Measurements from ENCODE around the gene WDR18.

Gene WDR18

GRCh38 chr19:1017906-1018305 lies 33.8 kb downstream of the WDR18 start:
- Histone ChIP-seq H3K27me3 (ENCODE audit: insufficient read depth, low read length, poor library complexity, severe bottlenecking) (peaks cover 4% of the 10 kb centered on the region), H2AFZ (ENCODE audit: low read length) (no peak overlapping the region), H3K36me3 (ENCODE audit: insufficient read depth, low read length) (peaks cover 12% of the 10 kb centered on the region; the same call in 1 of the 2 replicates), H3K79me2 (ENCODE audit: insufficient read depth, low read length) (peaks cover 77% of the 10 kb centered on the region), H3F3A (ENCODE audit: low read depth) (peaks cover 8% of the 10 kb centered on the region; the same call in 1 of the 2 replicates), H3K4me3 (ENCODE audit: low read length, poor library complexity, severe bottlenecking) (peak overlapping the region; percentile 99), H3K4me2 (ENCODE audit: low read depth, low read length, poor library complexity, severe bottlenecking) (peak overlapping the region; percentile 97), H4K20me1 (ENCODE audit: insufficient read depth, low read length, poor library complexity, severe bottlenecking) (peaks cover 73% of the 10 kb centered on the region), H3K4me1 (ENCODE audit: insufficient read depth, low read length, poor library complexity, severe bottlenecking) (peaks cover 26% of the 10 kb centered on the region), H3K9ac (ENCODE audit: low read depth, low read length, poor library complexity, severe bottlenecking) (peak overlapping the region; percentile 97), H3K9me3 (ENCODE audit: insufficient read depth, low read depth, low read length) (no peaks in the 10 kb centered on the region), H3K9me2 (replicated peaks; ENCODE audit: low read depth, low read length) (no peaks in the 10 kb centered on the region)
- TF ChIP-seq EZH2phosphoT487 (IDR thresholded peaks at IDR 0.05; ENCODE audit: borderline replicate concordance) (no peak), CTCF (conservative IDR thresholded peaks at IDR 0.05; ENCODE audit: low read length) (no peak)

GRCh38 chr19:1018393-1018792 lies 34.2 kb downstream of the WDR18 start:
- no peaks in the 10 kb centered on the region for H3K9me3 ChIP-seq (ENCODE audit: insufficient read depth, low read depth, low read length)
- H3F3A ChIP-seq (ENCODE audit: low read depth): peaks cover 8% of the 10 kb centered on the region; the same call in 1 of the 2 replicates
- TF ChIP-seq CTCF (conservative IDR thresholded peaks at IDR 0.05; ENCODE audit: low read length): no peak
- TF ChIP-seq EZH2phosphoT487 (IDR thresholded peaks at IDR 0.05; ENCODE audit: borderline replicate concordance): no peak
- H3K9me2 ChIP-seq (replicated peaks; ENCODE audit: low read depth, low read length): no peaks in the 10 kb centered on the region
- H3K4me3 ChIP-seq (ENCODE audit: low read length, poor library complexity, severe bottlenecking): peak overlapping the region; percentile 99
- peaks cover 7% of the 10 kb centered on the region; the same call in 1 of the 2 replicates for H3K36me3 ChIP-seq (ENCODE audit: insufficient read depth, low read length)
- H3K4me2 ChIP-seq (ENCODE audit: low read depth, low read length, poor library complexity, severe bottlenecking): peak overlapping the region; percentile 97
- no peak overlapping the region for H2AFZ ChIP-seq (ENCODE audit: low read length)
- H4K20me1 ChIP-seq (ENCODE audit: insufficient read depth, low read length, poor library complexity, severe bottlenecking): peaks cover 72% of the 10 kb centered on the region
- H3K4me1 ChIP-seq (ENCODE audit: insufficient read depth, low read length, poor library complexity, severe bottlenecking): peaks cover 26% of the 10 kb centered on the region
- H3K9ac ChIP-seq (ENCODE audit: low read depth, low read length, poor library complexity, severe bottlenecking): peak overlapping the region; percentile 97
- H3K27me3 ChIP-seq (ENCODE audit: insufficient read depth, low read length, poor library complexity, severe bottlenecking): peaks cover 4% of the 10 kb centered on the region
- peaks cover 75% of the 10 kb centered on the region for H3K79me2 ChIP-seq (ENCODE audit: insufficient read depth, low read length)

GRCh38 chr19:1018932-1019615 lies 34.9 kb downstream of the WDR18 start:
- peak overlapping the region; percentile 99 for H3K4me3 ChIP-seq (ENCODE audit: low read length, poor library complexity, severe bottlenecking)
- H3K36me3 ChIP-seq (ENCODE audit: insufficient read depth, low read length): peaks cover under 1% of the 10 kb centered on the region; the same call in 1 of the 2 replicates
- peaks cover 26% of the 10 kb centered on the region for H3K4me1 ChIP-seq (ENCODE audit: insufficient read depth, low read length, poor library complexity, severe bottlenecking)
- H3K9me2 ChIP-seq (replicated peaks; ENCODE audit: low read depth, low read length): no peaks in the 10 kb centered on the region
- H4K20me1 ChIP-seq (ENCODE audit: insufficient read depth, low read length, poor library complexity, severe bottlenecking): peaks cover 66% of the 10 kb centered on the region
- H3K27me3 ChIP-seq (ENCODE audit: insufficient read depth, low read length, poor library complexity, severe bottlenecking): peaks cover 4% of the 10 kb centered on the region
- H3K4me2 ChIP-seq (ENCODE audit: low read depth, low read length, poor library complexity, severe bottlenecking): peak overlapping the region; percentile 97
- H3K9me3 ChIP-seq (ENCODE audit: insufficient read depth, low read depth, low read length): no peaks in the 10 kb centered on the region
- no peak overlapping the region for H2AFZ ChIP-seq (ENCODE audit: low read length)
- H3K79me2 ChIP-seq (ENCODE audit: insufficient read depth, low read length): peaks cover 68% of the 10 kb centered on the region
- peak overlapping the region; percentile 97 for H3K9ac ChIP-seq (ENCODE audit: low read depth, low read length, poor library complexity, severe bottlenecking)
- TF ChIP-seq EZH2phosphoT487 (IDR thresholded peaks at IDR 0.05; ENCODE audit: borderline replicate concordance) (no peak), CTCF (conservative IDR thresholded peaks at IDR 0.05; ENCODE audit: low read length) (no peak)
- H3F3A ChIP-seq (ENCODE audit: low read depth): peaks cover 10% of the 10 kb centered on the region; the same call in 1 of the 2 replicates

Data from Loucy (cell line).